HG03521 (cell line): ENCODE data around the gene NUDT3.
"Not testable (repeated sequence)": the region's sequence is repeated elsewhere in the genome, so short reads cannot be mapped to it uniquely, and the experiment has no call there.

Experiments used
- ATAC-seq: cut with Tn5 transposase; IDR thresholded peaks from one replicate; pipeline ENCODE4 v1.9.1; 2021; ENCODE audit warnings: mild to moderate bottlenecking, moderate library complexity; ENCODE audit not compliant: unreplicated experiment

The NUDT3 gene

GRCh38 chr6:34393191-34393965, 909 bp upstream of the NUDT3 start:
- no peak for ATAC-seq

GRCh38 chr6:34391786-34392496, 528 bp downstream of the NUDT3 start:
- peak; percentile 21 for ATAC-seq

DNA sequence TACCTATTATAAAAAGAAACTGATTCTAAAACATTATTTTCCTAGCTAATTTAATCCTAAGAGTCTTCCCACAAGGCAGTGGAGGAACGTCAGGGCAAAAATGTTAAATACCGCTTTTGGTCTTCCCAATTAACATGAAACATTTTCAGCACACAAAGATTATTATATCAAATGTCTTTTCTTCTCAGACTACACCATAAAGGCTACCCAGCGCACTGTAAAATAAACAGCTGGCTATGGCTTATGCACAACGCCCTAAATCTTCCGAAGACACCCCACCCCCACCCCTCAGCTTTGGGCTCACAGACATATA, 1.0 kb downstream of the NUDT3 start:
- no peak for ATAC-seq

DNA sequence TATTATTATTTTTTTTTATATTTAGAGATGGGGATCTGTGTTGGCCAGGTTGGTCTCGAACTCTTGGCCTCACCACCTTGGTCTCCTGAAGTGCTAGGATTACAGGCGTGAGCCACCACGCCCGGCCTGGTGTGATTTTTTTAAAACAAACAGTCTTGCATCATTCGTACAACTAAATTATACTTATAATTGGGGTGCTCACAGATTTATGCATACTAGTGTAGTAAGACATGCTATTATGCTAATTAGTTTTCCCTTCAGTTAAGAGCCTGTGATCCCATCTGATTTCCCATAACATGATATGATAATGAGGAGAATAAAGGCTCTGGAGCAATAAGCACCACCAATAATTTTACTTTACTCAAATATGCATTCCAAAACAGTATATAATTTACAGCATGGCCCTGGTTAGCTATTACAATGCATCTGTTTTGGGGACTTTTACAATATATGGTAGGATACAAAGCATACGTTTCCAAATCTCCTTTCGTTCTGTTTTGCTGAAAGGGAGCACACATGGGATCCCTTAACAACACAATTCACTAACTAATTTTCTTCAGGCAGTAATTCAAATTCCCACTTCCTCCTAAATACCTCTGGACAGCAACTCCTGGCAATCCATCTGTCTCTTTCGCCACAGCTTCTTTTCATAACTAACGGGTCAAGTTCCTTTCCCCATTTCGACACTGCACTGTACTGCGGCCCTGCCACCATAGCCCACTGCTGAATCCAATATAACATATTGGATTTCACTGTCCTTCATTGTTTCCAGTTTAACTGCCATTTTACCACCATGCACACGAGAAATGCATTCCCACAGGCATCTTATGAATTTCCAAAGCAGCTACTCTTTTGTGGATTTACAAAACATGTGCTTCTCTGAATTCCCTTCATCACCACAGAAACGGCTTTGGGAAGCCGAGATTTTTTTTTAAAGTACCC, 1.7 kb downstream of the NUDT3 start:
- no peak for ATAC-seq

- ATAC-seq = no peak
Measured at GRCh38 chr6:34389034-34389433, 3.4 kb downstream of the NUDT3 start.

DNA sequence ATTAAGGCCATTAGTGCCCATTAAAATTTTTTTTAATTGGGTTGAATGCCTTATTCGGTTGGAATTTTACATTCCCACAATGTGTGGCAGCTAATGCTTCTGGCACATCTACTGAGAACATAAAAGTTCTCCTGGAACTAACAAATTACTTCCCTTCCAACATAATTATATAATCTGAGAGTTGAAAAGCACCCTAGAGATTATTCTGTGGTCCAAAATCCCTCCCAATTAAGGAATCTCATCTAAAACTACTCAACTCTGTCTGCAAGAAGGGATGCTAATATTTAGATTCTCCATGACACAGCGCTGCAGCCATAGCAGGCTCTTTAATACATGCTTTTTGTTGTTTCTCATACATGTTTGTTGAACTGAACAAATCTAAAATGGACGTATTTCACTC, 4.0 kb downstream of the NUDT3 start:
- ATAC-seq = no peak

DNA sequence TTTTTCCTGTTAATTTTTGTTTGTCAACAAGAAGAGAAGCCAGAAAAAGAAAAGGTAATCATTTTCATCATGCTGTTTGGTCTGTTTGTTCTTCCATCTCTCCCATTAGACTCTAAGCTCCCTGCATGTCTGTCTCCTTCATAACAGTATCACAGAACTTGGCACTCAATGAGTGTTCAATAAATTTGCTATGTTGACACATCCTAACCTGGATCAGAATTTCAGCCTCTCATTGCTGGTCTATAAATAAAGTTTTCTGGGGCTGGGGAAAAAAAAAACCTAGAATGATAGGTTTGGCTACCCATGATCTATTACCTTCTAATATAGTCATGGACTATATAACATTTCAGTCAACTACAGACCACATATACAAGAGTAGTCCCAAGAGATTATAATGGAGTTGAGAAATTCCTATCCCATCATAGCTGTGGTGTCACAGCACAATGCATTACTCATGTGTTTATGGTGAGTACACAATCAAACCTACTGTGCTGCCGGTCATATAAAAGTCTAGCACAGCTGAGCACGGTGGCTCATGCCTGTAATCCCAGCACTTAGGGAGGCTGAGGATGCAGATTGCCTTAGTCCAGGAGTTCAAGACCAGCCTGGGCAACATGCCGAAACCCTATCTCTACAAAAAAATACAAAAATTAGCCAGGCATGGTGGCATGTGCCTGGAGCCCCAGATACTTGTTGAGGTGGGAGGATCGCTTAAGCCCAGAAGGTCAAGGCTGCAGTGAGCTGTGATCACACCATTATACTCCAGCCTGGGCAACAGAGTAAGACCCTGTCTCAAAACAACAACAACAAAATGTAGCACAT, 5.9 kb downstream of the NUDT3 start:
- ATAC-seq = no peak

DNA sequence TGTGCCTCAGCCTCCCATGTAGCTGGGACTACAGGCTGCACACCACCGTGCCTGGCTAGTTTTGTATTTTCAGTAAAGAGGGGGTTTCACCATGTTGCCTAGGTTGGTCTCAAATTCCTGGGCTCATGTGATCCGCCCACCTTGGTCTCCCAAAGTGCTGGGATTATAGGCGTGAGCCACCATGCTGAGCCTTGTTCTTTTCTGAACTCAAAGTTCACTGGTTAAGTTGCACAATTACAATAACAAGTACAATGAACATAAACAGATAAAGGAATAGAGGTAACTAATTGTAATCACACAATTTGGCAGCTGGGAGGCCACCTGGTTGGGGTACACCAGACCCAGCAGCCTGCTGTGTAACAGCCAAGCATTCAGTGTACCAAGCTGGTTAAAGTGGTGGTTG, 6.7 kb downstream of the NUDT3 start:
- no peak for ATAC-seq

DNA sequence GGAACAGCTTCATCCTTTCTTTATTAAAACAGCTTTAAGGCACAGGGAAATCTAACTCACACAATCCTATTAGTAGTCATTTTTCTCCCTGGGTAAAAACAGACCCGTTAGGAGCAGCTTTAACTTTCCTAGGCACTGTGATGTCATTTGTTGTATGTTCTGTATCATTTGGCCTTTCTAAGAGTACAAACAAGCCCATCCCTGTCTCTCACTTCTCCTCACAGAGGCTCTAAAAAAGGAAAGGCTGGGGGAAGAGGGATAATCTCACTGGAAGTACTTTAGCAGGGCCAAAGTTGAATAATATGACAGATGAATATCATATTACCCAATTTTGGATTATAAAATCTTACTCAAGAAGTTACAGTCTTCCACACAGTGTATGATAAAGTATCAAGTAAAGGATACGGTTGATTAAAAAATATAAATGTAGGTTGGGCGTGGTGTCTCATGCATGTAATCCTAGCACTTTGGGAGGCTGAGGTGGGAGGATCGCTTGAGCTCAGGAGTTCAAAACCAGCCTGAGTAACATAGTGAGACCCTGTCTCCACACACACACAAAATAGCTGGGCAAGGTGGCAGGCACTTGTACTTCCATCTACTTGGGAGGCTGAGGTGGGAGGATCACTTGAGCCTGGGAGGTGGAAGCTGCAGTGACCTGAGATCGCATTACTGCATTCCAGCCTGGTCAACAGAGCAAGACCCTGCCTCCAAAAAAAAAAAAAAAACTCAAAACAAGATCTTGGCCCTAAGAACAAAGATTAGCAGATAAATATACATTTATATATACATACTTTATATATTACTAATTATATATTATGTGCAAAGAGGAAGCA, 7.9 kb downstream of the NUDT3 start:
- no peak for ATAC-seq

DNA sequence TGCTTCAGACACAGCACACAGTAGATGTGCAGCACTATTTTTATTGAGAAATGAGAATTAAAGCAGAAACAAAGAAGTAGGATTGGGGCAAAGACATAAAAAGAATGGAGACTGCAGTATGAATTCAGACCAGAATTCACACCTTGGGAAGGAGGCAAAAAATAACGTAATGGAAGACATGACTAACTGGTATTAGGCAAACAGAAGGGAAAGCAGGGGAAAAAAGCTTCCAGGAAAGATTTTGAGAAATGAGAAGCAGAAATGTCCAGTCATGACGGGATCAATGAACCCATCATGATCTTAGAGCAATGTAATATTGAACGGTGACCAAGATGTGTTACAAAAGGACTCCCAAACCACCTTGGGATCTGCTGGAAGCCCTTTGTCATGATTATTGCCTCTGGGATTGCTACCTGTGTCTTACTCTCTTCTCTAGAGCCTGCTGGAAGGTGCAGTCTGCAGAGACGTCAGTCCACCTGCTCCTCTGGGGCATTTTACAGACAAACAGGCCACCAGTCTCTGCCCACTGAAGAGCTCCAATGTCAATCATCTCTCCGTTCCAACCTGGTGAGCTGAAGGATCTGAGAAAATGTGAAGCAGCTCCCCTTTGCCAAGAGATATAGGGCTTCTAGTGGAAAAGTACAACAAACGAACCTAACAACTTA, 8.7 kb downstream of the NUDT3 start:
- no peak for ATAC-seq

DNA sequence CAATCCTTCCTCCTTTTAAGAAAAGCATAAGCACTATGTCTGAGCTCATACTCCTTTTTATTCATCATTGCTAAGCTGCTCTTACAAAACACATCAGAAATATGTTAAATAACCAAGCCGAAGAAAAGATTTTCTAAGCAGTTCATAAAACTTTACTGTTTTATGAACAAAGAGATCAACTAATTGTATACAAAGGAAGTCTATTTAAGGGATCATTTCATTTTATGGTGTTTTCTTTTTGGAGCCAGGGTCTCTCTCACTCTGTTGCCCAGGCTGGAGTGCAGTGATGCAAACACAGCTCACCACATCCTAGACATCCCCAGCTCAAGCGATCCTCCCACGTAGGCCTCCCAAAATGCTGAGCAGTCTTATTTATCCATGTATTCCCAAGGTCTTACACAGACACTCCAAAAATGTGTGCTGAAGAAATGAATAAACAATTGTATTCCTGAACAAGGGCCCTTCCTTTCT, 9.3 kb downstream of the NUDT3 start:
- ATAC-seq = no peak

- no peak for ATAC-seq
Measured at GRCh38 chr6:34381081-34381480, 11.4 kb downstream of the NUDT3 start.

- no peak for ATAC-seq
Measured at GRCh38 chr6:34378470-34378869, 14.0 kb downstream of the NUDT3 start.

- ATAC-seq = no peak
Measured at GRCh38 chr6:34377984-34378383, 14.5 kb downstream of the NUDT3 start.

- not testable (repeated sequence) for ATAC-seq
Measured at GRCh38 chr6:34377571-34377970, 14.9 kb downstream of the NUDT3 start.

- ATAC-seq = no peak
Measured at GRCh38 chr6:34375833-34376232, 16.6 kb downstream of the NUDT3 start.

DNA sequence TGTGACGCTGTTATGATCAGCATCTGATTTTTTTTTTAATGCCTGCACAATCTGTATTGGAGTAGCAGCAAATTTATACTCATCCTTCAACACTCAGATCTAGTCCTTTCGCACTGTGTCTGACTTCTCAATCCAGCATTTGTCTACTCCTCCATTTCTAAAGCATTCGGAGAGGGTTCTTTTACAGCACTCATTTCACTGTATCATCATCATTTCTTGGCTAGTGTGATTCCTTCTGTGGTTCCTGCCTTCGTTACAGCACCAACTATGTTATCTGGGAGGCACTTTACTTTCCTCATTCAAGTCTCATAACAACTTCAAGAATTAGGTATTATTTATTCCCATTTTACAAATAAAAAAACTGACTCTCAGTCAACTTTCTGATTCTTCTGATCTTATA, 18.0 kb downstream of the NUDT3 start:
- ATAC-seq = no peak

DNA sequence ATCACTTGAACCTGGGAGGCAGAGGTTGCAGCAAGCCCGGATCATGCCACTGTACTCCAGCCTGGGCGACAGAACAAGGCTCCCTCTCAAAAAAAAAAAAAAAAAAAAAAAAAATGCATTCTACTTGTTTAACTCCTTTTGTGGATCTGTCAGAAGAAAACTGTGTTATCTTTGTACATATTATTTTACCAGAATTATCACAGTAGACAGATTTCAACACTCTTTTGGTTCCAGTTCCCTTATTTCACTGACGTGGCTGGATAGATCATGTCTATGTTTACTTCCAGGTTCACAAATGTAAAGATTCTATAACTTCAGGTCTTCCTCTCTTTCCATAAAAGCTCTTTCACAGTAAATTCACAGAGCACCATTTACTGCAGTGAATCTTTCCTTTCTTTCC, 18.4 kb downstream of the NUDT3 start:
- no peak for ATAC-seq

GRCh38 chr6:34373511-34373910, 19.0 kb downstream of the NUDT3 start:
- ATAC-seq = no peak
